ENCODE results near the gene ITSN1.

DNA sequence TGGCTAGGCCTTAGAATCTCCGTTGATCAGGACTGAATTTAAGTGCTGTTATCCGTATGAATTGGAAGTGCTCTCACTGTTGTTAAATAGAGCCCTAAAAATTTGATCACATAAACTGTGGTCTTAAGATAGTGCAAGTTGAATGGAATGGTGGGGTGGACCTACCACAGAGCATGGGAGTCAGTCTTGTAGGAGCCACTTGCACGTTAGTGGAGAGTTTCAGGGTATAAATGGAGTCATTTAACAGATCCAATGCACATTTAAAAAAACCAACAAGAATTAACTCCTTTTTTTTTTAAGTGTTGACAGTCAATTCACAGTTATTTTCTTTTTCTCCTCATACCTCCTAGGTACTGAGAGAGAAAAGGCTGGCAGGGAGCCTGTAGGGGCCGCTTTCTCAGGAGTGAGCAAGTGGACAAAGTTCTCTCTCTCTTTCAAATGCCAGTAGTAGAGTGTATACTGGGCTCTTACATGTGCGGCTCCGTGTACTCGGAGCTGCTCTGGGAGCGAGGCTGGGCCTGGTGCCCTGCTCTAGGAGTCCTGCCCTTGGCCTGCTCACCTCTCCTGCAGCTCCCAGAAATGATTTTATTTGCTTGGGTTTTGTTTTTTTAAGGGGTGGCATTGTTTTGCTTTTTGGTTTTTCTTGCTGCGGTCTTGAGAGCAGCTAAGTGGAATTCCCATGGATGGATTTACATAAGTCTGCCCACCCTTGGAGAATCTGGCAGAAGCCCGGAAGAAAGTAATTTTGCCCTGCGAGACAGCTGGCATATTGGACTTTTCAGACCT, 182.0 kb downstream of the ITSN1 start:
- TF ChIP-seq RAD21 (IDR thresholded peaks at IDR 0.05; ENCODE audit: low read depth) (no peak), TEAD4 (IDR thresholded peaks at IDR 0.05) (no peak), YY1 (IDR thresholded peaks at IDR 0.05; ENCODE audit: low read depth) (no peak), FOXM1 (IDR thresholded peaks at IDR 0.05; ENCODE audit: borderline replicate concordance, low read depth) (no peak), REST (IDR thresholded peaks at IDR 0.05; ENCODE audit: low read depth) (no peak), USF1 (IDR thresholded peaks at IDR 0.05) (no peak), EP300 (IDR thresholded peaks at IDR 0.05; ENCODE audit: borderline replicate concordance) (no peak), EGR1 (IDR thresholded peaks at IDR 0.05) (no peak)

Data from Ishikawa (cell line).